Esophagus muscularis mucosa (tissue), 4 donors: Measurements from ENCODE around the gene SF3A1. TPM values are rescaled to one million over a fixed set of nuclear protein-coding genes. Genes with fewer than 3 reads are reported as not detected.
A peak's percentile ranks its signal among the peaks of the same experiment; 100 is the strongest.

Experiments
- DNase-seq: peaks from one replicate; pipeline ENCODE4 v3.0.0-alpha.2; 2017; ENCODE audit errors: extremely low spot score
- H3K27ac ChIP-seq, 4 donors: fragments of 200-600 bp; sonication (generic); replicated peaks in 1 of 4; 1 replicate in 3 of 4; 2 replicates in 1 of 4; pipeline ENCODE4 v1.5.1; 2016 to 2019; ENCODE audit warnings: mild to moderate bottlenecking in 1 of 4
- H3K27me3 ChIP-seq, 4 donors: fragments of 200-600 bp; sonication (generic); one replicate each; pipeline versions ENCODE4 v1.5.1 to v1.6.0; 2016 to 2019
- H3K36me3 ChIP-seq, 4 donors: fragments of 200-600 bp; sonication (generic); one replicate each; pipeline ENCODE4 v1.5.1; 2016 to 2019
- H3K4me1 ChIP-seq, 4 donors: fragments of 200-600 bp; sonication (generic); one replicate each; pipeline ENCODE4 v1.5.1; 2016 to 2019
- H3K4me3 ChIP-seq, 4 donors: fragments of 200-600 bp; sonication (generic); 1 replicate in 2 of 4; 2 replicates in 2 of 4; pipeline ENCODE4 v1.5.1; 2016 to 2019; ENCODE audit warnings: mild to moderate bottlenecking in 4 of 4, moderate library complexity in 1 of 4
- H3K9me3 ChIP-seq, 4 donors: fragments of 200-600 bp; sonication (generic); 1 replicate in 3 of 4; 2 replicates in 1 of 4; pipeline ENCODE4 v1.5.1; 2016 to 2019
- CTCF ChIP-seq, 3 experiments: fragments of 200-600 bp in 2 of 3; fragments of 450-650 bp in 1 of 3; sonication (generic) in 2 of 3; IDR thresholded peaks; one replicate each; pipeline ENCODE4 v1.5.1; 2017 to 2019; ENCODE audit warnings: antibody characterized with exemption in 3 of 3, mild to moderate bottlenecking in 2 of 3, moderate library complexity in 1 of 3
- EP300 ChIP-seq: sonication (generic); formaldehyde crosslinking; IDR thresholded peaks from one replicate; pipeline ENCODE4 v1.6.1; 2017; ENCODE audit warnings: antibody characterized with exemption
- POLR2A ChIP-seq: fragments of 450-650 bp; IDR thresholded peaks from one replicate; pipeline ENCODE4 v1.6.1; 2017; ENCODE audit warnings: antibody characterized with exemption, moderate library complexity, mild to moderate bottlenecking, low read depth
- POLR2AphosphoS5 ChIP-seq, 2 donors: sonication (generic); formaldehyde crosslinking; IDR thresholded peaks; one replicate each; pipeline ENCODE4 v1.6.1; 2017; ENCODE audit warnings: antibody characterized with exemption in 2 of 2
- WGBS: methylation state at CpG from one replicate; pipeline ENCODE4 v1.1.5; 2018; 5-methylcytosine and 5-hydroxymethylcytosine counted together
- intact Hi-C: fragments of 100-400 bp; cut with DNase I; formaldehyde crosslinking; loops from one replicate; pipeline ENCODE4 v1.15.1; 2023
- total RNA-seq, 4 donors: library from RNA; depleted of rRNA; stranded (reverse); fragments of >200 nt; gene quantifications; one replicate each; pipeline versions ENCODE4 v1.1.0 to v1.2.1, GENCODE V29; 2016

Gene SF3A1
- total RNA-seq, 4 donors from 2014 or later: 32.8 to 85.8 (median 60.0) TPM

GRCh38 chr22:30327864-30328345 lies 28.8 kb downstream of the SF3A1 start:
- Histone ChIP-seq H3K9me3 (no peaks in the 10 kb centered on the region), H3K27me3 (no peaks in the 10 kb centered on the region), H3K4me1 (peaks cover 34 to 42% (median 41%) of the 10 kb centered on the region in 4 donors), H3K4me3 (no peak overlapping the region), H3K36me3 (peaks cover 20 to 30% (median 27%) of the 10 kb centered on the region in 4 donors), H3K27ac (peak overlapping the region; percentile 93 to 95 (median 94))
- no peak for DNase-seq
- TF ChIP-seq EP300 (no peak), POLR2AphosphoS5 (IDR thresholded peaks at IDR 0.05) (no peak), POLR2A (no peak), CTCF (IDR thresholded peaks at IDR 0.05) (no peak)
- WGBS: 88% methylated on average over 5 of the region's 5 CpGs
- intact Hi-C loops: loop anchor here (2.0 kb wide), 1 partner anchor 39 kb away; the partner anchor contains the start of gene CASTOR1

GRCh38 chr22:30326706-30327362 lies 29.9 kb downstream of the SF3A1 start, which contains the start of gene TBC1D10A:
Gene TBC1D10A, minus strand, starts transcription at chr22:30326941. Its CDS starts 60 bp downstream, at chr22:30326881.
- H3K27ac ChIP-seq: peak within 1 kb of the TSS; percentile 93 to 95 (median 94)
- 2% methylated on average over 10 of the region's 69 CpGs for WGBS
- TF ChIP-seq POLR2A: peak; percentile 79
- TF ChIP-seq EP300: no peak
- TF ChIP-seq CTCF (IDR thresholded peaks at IDR 0.05): no peak
- peak; percentile 70 to 91 for TF ChIP-seq POLR2AphosphoS5 (IDR thresholded peaks at IDR 0.05)

GRCh38 chr22:30326255-30326705 lies 30.4 kb downstream of the SF3A1 start:
- WGBS: 10% methylated on average over 2 of the region's 34 CpGs
- Histone ChIP-seq H3K27ac (peak overlapping the region; percentile 93 to 95 (median 94)), H3K4me1 (peaks cover 49 to 58% (median 57%) of the 10 kb centered on the region in 4 donors), H3K4me3 (peak overlapping the region; percentile 98 to 100 (median 99)), H3K27me3 (no peaks in the 10 kb centered on the region), H3K9me3 (no peaks in the 10 kb centered on the region), H3K36me3 (peaks cover 8 to 15% (median 12%) of the 10 kb centered on the region in 4 donors)
- intact Hi-C loops: loop anchor here (2.0 kb wide), 1 partner anchor 37 kb away; the partner anchor contains the start of gene CASTOR1
- TF ChIP-seq CTCF (IDR thresholded peaks at IDR 0.05) (no peak), EP300 (no peak), POLR2AphosphoS5 (IDR thresholded peaks at IDR 0.05) (no peak), POLR2A (no peak)
- DNase-seq: no peak

More at GRCh38 chr22:30326706-30327362, 29.9 kb downstream of the SF3A1 start, which contains the start of gene TBC1D10A:
- DNase-seq: peak; percentile 96
- intact Hi-C loops: loop anchor here (2.0 kb wide), 1 partner anchor 38 kb away; the partner anchor contains the start of gene CASTOR1
- Histone ChIP-seq H3K36me3 (peaks cover 12 to 21% (median 17%) of the 10 kb centered on the region in 4 donors), H3K9me3 (no peaks in the 10 kb centered on the region), H3K27me3 (no peaks in the 10 kb centered on the region), H3K4me3 (peak within 1 kb of the TSS; percentile 98 to 100 (median 99)), H3K4me1 (peaks cover 43 to 53% (median 51%) of the 10 kb centered on the region in 4 donors)

GRCh38 chr22:30325724-30326254 lies 30.9 kb downstream of the SF3A1 start:
- Histone ChIP-seq H3K4me1 (peaks cover 54 to 63% (median 62%) of the 10 kb centered on the region in 4 donors), H3K27ac (peak overlapping the region; percentile 93 to 95 (median 94)), H3K36me3 (peaks cover 3 to 15% (median 10%) of the 10 kb centered on the region in 4 donors), H3K9me3 (no peaks in the 10 kb centered on the region), H3K27me3 (no peaks in the 10 kb centered on the region), H3K4me3 (peak overlapping the region; percentile 98 to 100 (median 99))
- no peak for TF ChIP-seq CTCF (IDR thresholded peaks at IDR 0.05)
- TF ChIP-seq POLR2AphosphoS5 (IDR thresholded peaks at IDR 0.05): no peak
- no peak for TF ChIP-seq EP300
- TF ChIP-seq POLR2A: no peak
- intact Hi-C loops: loop anchor here (2.0 kb wide), 1 partner anchor 37 kb away; the partner anchor contains the start of gene CASTOR1
- WGBS: 37% methylated on average over 12 of the region's 14 CpGs
- DNase-seq: no peak
